Activated T-cell treated with anti-CD3 and anti-CD28 coated beads, Interleukin-2, amount 50 U/mL, for 1 hour (primary cell): ENCODE results near the gene KRTAP2-1.
"Not testable (repeated sequence)": the region's sequence is repeated elsewhere in the genome, so short reads cannot be mapped to it uniquely, and the experiment has no call there.

Source experiments
- DNase-seq: peaks from one replicate; pipeline ENCODE4 v3.0.0-alpha.2; 2020

The KRTAP2-1 gene

DNA sequence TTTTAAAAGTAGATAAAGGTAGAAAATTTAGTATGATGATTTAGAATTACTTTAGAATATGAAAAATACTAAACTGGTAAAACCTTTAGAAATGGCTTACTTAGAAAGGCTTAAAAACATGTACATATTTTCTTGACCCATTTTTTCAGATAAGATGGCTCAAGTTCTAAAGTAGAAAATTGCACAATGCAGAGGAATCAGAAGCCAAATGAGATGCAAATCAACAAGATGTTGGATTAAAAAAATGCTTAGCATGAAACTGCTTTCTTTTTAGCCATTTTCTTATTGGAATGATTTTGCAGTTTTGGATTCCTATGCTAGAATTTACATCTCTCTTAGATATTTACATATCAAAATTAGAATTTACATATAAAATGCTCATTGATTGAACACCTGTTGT, 36.7 kb downstream of the KRTAP2-1 start:
- no peak for DNase-seq

DNA sequence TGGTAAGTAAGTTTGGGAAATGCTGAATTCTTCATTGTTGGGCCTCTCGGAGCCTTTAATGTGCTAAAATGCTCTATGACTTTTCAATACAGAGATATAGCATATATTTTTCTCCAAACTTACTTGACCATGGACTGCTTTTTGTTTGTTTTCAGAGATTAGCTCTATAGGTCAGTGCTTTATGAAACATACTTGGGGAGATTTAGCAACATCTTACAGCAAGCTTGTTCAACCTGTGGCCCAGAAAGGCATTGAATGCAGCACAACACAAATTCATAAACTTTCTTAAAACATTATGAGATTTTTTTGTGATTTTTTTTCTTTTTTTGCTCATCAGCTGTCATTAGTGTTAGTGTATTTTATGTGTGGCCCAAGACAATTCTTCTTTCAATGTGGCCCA, 37.2 kb downstream of the KRTAP2-1 start:
- no peak for DNase-seq

DNA sequence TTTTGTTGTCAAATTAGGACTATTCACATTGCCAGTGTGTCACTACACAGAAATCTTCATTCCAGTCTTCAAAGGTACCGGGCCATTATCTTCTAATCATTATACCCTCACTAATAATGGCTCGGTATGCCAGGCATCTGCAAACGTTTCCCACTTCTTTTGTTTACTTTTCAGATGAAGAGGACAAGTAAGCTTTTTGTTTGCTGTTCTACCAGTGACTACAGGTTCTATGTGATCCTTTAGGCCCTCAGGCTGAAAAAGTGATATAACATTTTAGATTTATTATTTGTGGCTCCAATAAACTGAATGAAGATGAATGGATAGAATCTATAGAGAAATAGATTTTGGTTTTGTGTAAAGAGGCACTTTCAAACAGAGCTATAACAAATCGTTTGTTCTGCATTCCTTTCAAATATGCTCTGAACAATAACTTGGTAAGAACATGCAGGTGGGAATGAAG, 37.8 kb downstream of the KRTAP2-1 start:
- no peak for DNase-seq

DNA sequence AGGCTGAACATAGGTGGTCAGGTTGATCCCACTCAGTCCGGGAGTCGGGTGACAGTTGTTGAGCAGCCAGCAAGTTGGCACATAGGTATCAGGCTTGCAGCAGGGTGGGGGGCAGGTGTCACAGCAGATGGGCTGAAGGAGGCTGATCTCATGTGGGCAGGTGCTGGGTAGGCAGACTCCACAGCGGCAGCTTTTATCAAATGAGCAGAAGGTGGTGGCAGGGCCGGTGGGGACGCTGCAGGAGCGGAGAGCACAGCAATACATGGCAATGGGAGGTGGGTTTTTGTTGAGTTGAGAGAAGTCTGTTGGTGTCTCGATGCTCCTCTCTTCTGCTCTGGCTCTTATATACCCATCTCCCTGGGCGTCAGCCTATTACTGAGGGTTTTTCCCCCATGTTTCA, 38.3 kb downstream of the KRTAP2-1 start, which contains the start of gene KRTAP3-1:
Gene KRTAP3-1 (minus strand): TSS at position 318 of the 400 bp plus-strand sequence. CDS start 54 bp downstream, at position 264.
- no peak for DNase-seq

DNA sequence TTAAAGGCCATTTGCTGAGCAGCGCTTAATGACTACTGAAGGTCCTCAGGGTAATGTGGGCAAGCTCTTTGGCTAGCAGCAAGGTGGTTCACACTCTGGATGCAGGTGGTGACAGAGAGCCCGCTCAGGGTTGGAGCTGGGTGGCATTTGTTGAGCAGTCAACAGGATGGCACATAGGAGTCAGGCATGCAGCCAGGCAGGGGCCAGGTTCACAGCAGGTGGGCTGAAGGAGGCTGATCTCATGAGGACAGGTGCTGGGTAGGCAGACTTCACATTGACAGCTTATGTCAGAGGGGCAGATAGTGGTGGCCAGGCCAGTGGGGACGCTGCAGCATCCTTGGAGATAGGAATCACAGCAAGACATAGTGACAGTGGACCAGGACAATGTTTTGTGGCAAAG, 42.7 kb downstream of the KRTAP2-1 start:
- DNase-seq = no peak

DNA sequence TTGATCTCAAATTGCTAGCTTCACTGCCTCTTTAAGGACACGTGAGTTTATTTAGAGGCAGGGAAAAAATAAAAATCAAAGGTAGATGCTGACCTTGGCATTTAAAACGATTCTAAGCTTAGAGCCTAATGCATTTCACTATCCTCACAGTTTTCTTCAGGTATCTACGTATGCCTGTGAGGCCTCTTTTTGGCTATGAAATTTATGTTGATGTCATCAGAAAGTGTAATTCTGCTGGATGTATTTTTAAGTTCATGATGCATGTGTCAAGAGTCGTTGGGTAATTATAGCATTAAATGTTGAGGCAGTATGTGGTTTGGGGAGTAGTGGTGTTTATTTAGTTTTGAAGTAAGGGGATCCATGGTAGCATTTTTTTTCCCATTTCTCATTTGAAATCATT, 43.2 kb downstream of the KRTAP2-1 start:
- no peak for DNase-seq

DNA sequence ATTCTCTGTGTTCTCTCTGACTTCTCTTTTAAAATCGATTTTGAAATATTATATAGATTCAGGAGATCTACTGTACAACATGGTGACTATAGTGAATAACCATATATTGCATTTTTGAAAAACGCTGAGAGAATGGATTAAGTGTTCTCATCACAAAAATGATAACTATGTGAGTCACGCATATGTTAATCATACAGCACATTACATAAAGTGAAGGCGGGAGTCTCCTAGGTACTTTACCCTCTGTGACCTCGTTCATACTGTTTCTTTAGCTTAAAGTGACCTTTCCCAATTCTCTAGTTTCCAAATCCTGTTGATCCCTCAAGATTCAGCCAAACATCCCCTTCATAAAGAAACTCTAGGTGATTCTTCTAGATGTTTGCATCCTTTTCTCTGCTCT, 44.3 kb downstream of the KRTAP2-1 start:
- no peak for DNase-seq

DNA sequence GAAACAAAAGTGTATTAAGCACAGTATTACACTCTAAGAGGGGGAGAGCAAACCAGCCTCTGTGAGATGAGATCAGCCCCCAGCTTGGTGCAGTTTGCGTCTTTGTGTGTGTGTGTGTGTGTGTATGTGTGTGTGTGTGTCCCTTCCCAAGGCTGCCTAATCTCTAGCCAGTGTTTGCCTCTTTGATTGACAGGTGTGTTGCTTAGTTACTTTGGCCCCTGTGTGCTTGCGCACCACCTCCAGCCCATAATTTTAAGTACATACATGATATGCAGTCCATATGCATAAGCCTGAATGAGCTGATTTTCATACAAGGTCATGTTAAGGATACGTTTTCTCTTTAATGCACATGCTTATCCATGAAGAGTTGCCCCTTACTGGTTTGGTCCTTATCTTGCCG, 45.3 kb downstream of the KRTAP2-1 start:
- DNase-seq = no peak

DNA sequence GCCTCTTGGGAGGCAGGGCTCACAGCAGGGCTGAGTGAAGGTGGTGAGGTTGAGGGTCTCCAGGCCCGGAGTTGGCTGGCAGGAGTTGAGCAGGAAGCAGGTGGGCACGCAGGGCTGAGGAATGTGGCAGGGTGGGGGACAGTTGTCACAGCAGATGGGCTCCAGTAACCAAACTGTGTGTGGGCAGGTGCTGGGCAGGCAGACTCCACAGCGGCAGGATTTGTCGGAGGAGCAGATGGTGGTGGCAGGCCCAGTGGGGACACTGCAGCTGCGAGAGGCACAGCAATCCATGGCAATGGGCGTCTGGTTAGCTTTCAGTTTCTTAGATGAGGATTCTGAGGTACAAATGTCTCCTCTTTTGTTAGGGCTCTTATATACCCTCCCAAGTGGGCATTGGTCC, 47.6 kb downstream of the KRTAP2-1 start, which contains the start of gene KRTAP3-2:
Gene KRTAP3-2 (minus strand): TSS at position 344 of the 400 bp plus-strand sequence. CDS start 53 bp downstream, at position 291.
- not testable (repeated sequence) for DNase-seq

DNA sequence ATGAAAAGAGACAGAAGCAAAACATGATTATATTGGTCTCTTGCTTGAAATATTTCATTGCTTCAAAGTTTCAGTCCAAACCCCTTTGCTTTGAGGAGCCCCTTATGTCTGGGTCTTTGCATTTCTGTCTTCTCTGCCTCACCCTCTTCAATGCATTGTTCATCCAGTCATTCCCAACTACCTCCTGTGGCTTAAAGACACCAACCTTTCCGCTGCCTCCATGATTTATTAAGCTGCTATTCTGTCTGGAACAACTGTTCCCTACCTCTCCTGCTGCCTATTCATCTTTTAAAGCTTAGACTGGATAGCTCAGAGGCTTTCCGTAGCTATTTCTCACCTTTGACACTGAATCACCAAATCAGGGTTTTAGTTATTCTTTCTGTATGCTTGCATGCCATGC, 49.8 kb downstream of the KRTAP2-1 start:
- no peak for DNase-seq

DNA sequence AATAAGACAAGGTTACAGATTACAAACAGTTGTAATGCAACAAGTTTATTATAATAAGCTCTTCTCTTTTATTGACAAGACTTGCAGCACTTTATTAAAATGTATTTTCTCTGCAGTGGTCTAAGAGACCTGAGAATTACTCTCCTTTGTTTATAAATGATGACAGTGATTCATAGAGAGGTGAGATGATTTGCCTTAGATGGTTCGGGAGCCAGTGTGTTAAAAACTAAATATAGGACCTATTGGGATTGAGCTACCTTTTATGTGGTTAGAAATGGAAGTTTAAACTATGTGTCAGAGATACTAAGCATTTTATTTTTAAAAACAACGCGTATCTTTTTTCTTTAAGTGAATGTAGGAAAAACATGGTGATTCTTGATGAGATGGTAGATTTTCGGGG, 50.3 kb downstream of the KRTAP2-1 start:
- no peak for DNase-seq
